GM19351 (cell line): Measurements from ENCODE around the gene STK17B.
A peak's percentile ranks its signal among the peaks of the same experiment; 100 is the strongest.
"Not testable (repeated sequence)": the region's sequence is repeated elsewhere in the genome, so short reads cannot be mapped to it uniquely, and the experiment has no call there.

Source experiments
- ATAC-seq: cut with Tn5 transposase; IDR thresholded peaks from one replicate; pipeline ENCODE4 v1.9.1; 2021; ENCODE audit warnings: mild to moderate bottlenecking, moderate library complexity; ENCODE audit not compliant: unreplicated experiment

STK17B gene

DNA sequence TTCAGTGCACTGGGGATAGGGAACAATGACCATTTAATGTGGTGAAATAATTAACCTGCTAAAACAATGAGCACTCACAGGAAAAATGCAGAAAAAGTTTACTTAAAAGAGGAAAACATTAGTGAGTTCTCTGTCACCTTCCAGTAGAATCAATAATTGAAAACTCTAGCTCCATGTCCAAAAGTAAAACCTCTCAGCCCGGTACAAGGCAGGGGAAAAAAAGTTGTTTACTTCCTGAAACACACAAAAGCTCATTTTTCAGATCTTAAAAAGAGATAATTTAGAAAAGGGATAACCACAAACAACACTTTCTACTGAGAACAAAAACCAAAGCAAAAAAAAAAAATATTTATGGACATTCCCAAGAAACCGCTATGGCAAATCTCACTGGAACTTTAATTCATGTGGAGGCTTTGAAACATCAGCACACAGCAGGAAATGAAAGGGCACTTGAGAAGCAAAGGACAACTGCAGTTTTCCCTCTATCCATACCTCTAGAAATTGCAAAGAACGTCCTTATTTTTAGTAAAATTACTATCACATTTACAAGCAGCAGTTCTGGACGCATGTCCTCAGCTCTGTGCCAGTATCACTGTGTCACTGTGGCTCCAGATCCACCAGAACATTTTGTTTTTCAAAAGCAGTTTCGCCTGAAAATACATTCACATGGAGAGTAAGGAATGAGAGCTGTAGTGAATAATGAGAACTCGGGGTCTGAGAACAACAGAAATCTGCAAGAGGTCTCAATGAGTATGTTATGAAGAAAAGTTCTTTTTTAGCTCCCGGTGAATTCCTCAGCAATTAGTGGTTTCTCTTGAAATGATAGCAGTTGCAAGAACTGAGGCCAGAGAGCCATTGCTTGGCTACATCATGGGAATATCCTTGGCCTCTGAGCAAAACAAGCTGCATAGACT is 58.1 kb downstream of the STK17B start:
- no peak for ATAC-seq

GRCh38 chr2:196112418-196113034 is 58.9 kb downstream of the STK17B start:
- ATAC-seq: no peak

- peak; percentile 49 for ATAC-seq
Observed at GRCh38 chr2:196108604-196109003, 62.8 kb downstream of the STK17B start.

- no peak for ATAC-seq
Observed at GRCh38 chr2:196105951-196106350, 65.4 kb downstream of the STK17B start.

DNA sequence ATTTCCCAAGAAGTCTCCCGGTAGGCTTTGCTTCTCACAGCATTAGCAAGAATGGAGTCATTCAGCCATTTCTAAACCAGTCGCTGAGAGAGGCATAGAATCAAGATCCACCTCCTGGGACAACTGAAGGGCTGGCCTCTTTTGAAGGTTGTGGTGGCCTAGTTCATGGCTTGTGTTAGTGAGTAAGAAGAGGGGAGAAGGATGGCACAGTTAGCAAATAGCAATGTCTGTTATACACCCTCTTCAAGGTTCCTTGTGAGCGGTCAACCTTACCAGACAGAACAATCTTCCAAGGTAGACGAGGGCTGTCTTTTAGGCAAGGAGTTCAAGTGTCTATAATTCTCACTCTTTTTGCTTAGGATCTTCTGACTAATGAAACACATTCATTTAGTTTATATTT is 67.3 kb downstream of the STK17B start:
- ATAC-seq: no peak

DNA sequence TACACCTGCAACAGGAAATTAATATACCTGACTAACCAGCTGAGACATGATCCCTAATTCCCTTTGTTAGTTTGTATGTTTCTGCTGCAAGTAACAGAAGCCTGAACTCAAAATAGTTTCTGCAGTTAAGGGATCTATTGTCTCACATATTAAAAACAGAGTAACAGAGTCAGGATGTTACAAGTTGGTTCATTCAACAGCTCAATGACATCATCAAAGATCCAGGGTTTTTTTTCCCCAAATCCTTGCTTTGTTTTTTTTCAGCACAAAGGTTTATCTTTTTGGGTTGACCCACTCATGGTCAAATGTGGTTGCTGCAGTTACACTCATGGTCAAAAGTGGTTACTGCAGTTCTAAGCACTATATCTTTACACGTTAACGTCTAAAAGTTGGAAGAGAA is 67.8 kb downstream of the STK17B start:
- ATAC-seq: no peak

GRCh38 chr2:196101325-196101991 is 69.9 kb downstream of the STK17B start:
- ATAC-seq: peak; percentile 92

DNA sequence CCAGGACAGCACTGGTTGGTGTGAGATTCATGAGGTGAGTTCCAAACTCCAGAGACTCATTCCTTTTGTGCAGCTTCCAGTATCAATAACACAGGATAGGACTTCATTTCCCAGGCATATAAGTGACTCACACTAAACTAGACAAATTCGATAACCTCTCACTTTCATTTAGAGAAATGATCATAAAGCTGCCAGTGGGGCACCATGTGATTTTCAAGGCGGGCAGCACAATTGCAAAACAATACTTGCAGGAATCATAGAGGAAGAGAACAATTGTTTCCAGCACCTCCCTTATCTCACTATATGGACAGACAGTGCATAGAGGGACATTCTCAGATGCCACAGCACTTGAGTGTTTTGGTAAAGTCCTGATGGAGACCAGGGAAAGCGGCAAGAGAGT is 71.5 kb downstream of the STK17B start:
- ATAC-seq: no peak

- no peak for ATAC-seq
Observed at GRCh38 chr2:196097864-196098660, 73.3 kb downstream of the STK17B start.

GRCh38 chr2:196096982-196097745 is 74.2 kb downstream of the STK17B start:
- no peak for ATAC-seq

DNA sequence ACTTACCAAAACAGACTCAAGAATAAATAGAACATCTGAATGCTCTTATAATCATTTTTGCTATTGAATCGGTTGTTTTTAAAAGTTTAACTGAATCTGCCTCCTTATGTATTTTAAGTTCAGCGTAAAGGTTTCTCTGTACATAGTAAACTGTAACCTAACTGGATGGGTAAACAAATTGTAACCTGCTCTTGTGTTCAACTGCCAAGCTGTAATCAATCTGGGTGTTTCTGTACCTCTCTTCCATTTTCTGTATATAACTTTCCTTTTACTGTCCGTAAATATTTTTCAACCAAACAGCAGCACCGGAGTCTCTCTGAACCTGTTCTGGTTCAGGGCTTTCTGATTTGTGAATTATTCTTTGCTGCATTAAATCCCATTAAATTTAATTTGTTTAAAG is 75.1 kb downstream of the STK17B start:
- ATAC-seq: no peak

DNA sequence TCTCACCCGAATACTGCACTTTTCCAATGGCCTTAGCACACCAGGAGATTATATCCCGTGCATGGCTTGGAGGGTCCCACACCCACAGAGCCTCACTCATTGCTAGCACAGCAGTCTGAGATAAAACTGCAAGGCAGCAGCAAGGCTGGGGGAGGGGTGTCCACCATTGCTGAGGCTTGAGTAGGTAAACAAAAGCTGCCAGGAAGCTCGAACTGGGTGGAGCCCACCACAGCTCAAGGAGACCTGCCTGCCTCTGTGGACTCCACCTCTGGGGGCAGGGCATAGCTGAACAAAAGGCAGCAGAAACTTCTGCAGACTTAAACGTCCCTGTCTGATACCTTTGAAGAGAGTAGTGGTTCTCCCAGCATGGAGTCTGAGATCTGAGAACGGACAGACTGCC is 81.9 kb downstream of the STK17B start:
- not testable (repeated sequence) for ATAC-seq

DNA sequence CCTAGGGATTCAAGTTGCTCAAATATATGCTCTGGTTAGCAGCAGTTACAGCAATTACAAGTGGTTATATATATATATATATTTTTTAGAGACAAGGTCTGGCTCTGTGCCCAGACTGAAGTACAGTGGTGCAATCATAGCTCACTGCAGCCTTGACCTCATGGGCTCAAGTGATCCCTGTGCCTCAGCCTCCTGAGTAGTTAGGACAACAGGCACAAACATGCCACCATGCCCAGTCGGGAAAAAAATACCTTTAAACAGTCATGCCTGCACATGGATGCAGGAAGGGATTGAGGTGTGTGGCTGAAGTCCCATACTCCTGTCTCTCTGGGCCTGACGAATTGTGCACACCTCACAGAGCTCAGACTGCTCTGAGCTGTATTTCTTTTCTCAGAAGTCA is 83.2 kb downstream of the STK17B start:
- no peak for ATAC-seq

- ATAC-seq: no peak
Observed at GRCh38 chr2:196086517-196087368, 84.6 kb downstream of the STK17B start.

- ATAC-seq: no peak
Observed at GRCh38 chr2:196083601-196084000, 87.8 kb downstream of the STK17B start.
